ENCODE results near the gene ACTN2. TPM values are rescaled to one million over a fixed set of nuclear protein-coding genes. Genes with fewer than 3 reads are reported as not detected.

ACTN2 gene
- total RNA-seq, 1 experiment from 2014 or later, result not detected

- POLR2A ChIA-PET (ENCODE audit: unreplicated experiment), result no interaction called here
- Histone ChIP-seq H2AFZ (ENCODE audit: low read length) (no peak overlapping the region), H3K4me2 (ENCODE audit: low read length) (no peak overlapping the region), H3K9ac (ENCODE audit: low read length) (no peak overlapping the region), H3F3A (ENCODE audit: low read length, unreplicated experiment) (no peaks in the 10 kb centered on the region), H3K27ac (ENCODE audit: low read length) (no peak overlapping the region), H3K4me1 (ENCODE audit: insufficient read depth, low read length) (no peaks in the 10 kb centered on the region), H4K20me1 (ENCODE audit: low read length) (no peaks in the 10 kb centered on the region), H3K9me3 (ENCODE audit: low read length) (no peaks in the 10 kb centered on the region), H3K4me3 (ENCODE audit: low read length) (no peak overlapping the region), H3K36me3 (ENCODE audit: low read depth, low read length) (no peaks in the 10 kb centered on the region), H3K79me2 (ENCODE audit: low read length) (no peaks in the 10 kb centered on the region), H3K9me2 (replicated peaks; ENCODE audit: low read length) (no peaks in the 10 kb centered on the region), H3K27me3 (ENCODE audit: low read length) (no peaks in the 10 kb centered on the region)
- CTCF ChIA-PET, result no interaction called here
- DNase-seq (no peak), ATAC-seq (no peak)
- no TSS peak for BruUV-seq (replicated peaks)
- intact Hi-C loops (cut with micrococcal nuclease), result no loop called here
- no peak for TF ChIP-seq EZH2 (IDR thresholded peaks at IDR 0.05; ENCODE audit: low read length, unreplicated experiment)
- TF ChIP-seq EZH2phosphoT487 (IDR thresholded peaks at IDR 0.05; ENCODE audit: borderline replicate concordance, low read length), result no peak
- TF ChIP-seq CTCF (conservative IDR thresholded peaks at IDR 0.05; ENCODE audit: low read depth, low read length), result no peak
Observed at GRCh38 chr1:236786453-236786852, 100.2 kb downstream of the ACTN2 start.

- Histone ChIP-seq H2AFZ (ENCODE audit: low read length) (peak overlapping the region; percentile 90), H3K79me2 (ENCODE audit: low read length) (peaks cover 42% of the 10 kb centered on the region), H3K27ac (ENCODE audit: low read length) (no peak overlapping the region), H3F3A (ENCODE audit: low read length, unreplicated experiment) (no peaks in the 10 kb centered on the region), H3K27me3 (ENCODE audit: low read length) (no peaks in the 10 kb centered on the region), H3K4me2 (ENCODE audit: low read length) (peak overlapping the region; percentile 97), H3K4me1 (ENCODE audit: insufficient read depth, low read length) (no peaks in the 10 kb centered on the region), H3K36me3 (ENCODE audit: low read depth, low read length) (no peaks in the 10 kb centered on the region), H3K4me3 (ENCODE audit: low read length) (peak overlapping the region; percentile 92), H3K9ac (ENCODE audit: low read length) (no peak overlapping the region), H3K9me3 (ENCODE audit: low read length) (no peaks in the 10 kb centered on the region), H3K9me2 (replicated peaks; ENCODE audit: low read length) (no peaks in the 10 kb centered on the region), H4K20me1 (ENCODE audit: low read length) (peaks cover 4% of the 10 kb centered on the region; the same call in 1 of the 2 replicates)
- TF ChIP-seq CTCF (conservative IDR thresholded peaks at IDR 0.05; ENCODE audit: low read depth, low read length) (no peak), EZH2phosphoT487 (IDR thresholded peaks at IDR 0.05; ENCODE audit: borderline replicate concordance, low read length) (no peak)
- CTCF ChIA-PET, result no interaction called here
- intact Hi-C loops (cut with micrococcal nuclease), result no loop called here
- BruUV-seq (replicated peaks), result no TSS peak
- POLR2A ChIA-PET (ENCODE audit: unreplicated experiment), result no interaction called here
- DNase-seq (no peak), ATAC-seq (no peak)
Observed at GRCh38 chr1:236794585-236795034, 108.3 kb downstream of the ACTN2 start.

GRCh38 chr1:236795035-236795756 lies 108.9 kb downstream of the ACTN2 start, which contains the start of gene MTR:
Gene MTR (plus strand): TSS chr1:236795292. CDS start chr1:236795704, 412 bp downstream.
- ATAC-seq, result peak; percentile 97
- intact Hi-C loops (cut with micrococcal nuclease), result no loop called here
- Histone ChIP-seq H3F3A (ENCODE audit: low read length, unreplicated experiment) (no peaks in the 10 kb centered on the region), H3K79me2 (ENCODE audit: low read length) (peaks cover 48% of the 10 kb centered on the region), H4K20me1 (ENCODE audit: low read length) (peaks cover 4% of the 10 kb centered on the region; the same call in 1 of the 2 replicates), H2AFZ (ENCODE audit: low read length) (peak within 1 kb of the TSS; percentile 90), H3K4me1 (ENCODE audit: insufficient read depth, low read length) (no peaks in the 10 kb centered on the region), H3K9ac (ENCODE audit: low read length) (peak within 1 kb of the TSS; percentile 92), H3K4me3 (ENCODE audit: low read length) (peak within 1 kb of the TSS; percentile 92), H3K9me2 (replicated peaks; ENCODE audit: low read length) (no peaks in the 10 kb centered on the region), H3K36me3 (ENCODE audit: low read depth, low read length) (no peaks in the 10 kb centered on the region), H3K4me2 (ENCODE audit: low read length) (peak within 1 kb of the TSS; percentile 97), H3K27me3 (ENCODE audit: low read length) (no peaks in the 10 kb centered on the region), H3K9me3 (ENCODE audit: low read length) (no peaks in the 10 kb centered on the region), H3K27ac (ENCODE audit: low read length) (peak within 1 kb of the TSS; percentile 63)
- BruUV-seq (replicated peaks), result no TSS peak
- POLR2A ChIA-PET (ENCODE audit: unreplicated experiment), result no interaction called here
- DNase-seq, result peak; percentile 94
- no peak for TF ChIP-seq CTCF (conservative IDR thresholded peaks at IDR 0.05; ENCODE audit: low read depth, low read length)
- no peak for TF ChIP-seq EZH2phosphoT487 (IDR thresholded peaks at IDR 0.05; ENCODE audit: borderline replicate concordance, low read length)
- TF ChIP-seq EZH2 (IDR thresholded peaks at IDR 0.05; ENCODE audit: low read length, unreplicated experiment), result no peak
- CTCF ChIA-PET, result no interaction called here

Data from PC-3 (cell line).